GM12801 (cell line): Measurements from ENCODE around the gene RELL2.

Experiments used
- TF ChIP-seq, protein P1 (sequence below): IDR thresholded peaks from one replicate; pipeline ENCODE4 v1.5.1; 2011; ENCODE audit warnings: control low read depth; ENCODE audit not compliant: insufficient read length; ENCODE audit errors: extremely low read depth

RELL2 gene

DNA sequence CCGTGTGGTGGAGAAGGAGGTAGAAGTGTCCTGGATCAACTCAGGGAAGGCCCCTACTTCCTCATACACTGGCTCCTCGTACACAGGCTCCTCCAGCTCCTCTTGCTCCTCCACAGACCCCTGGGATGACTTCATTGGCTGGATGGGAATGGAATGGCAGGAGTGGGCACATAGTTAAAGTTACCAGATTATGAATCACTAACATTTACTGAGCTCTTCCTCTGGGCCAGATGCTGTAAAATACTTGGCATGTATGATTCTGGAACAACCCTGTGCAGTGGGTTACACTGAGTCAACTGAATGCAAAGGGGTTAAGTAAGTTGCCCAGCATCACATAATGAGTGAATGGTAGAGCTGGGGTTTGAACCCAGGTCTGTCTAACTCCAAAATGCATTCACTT is 17.5 kb downstream of the RELL2 start:
- TF ChIP-seq, protein P1, sequence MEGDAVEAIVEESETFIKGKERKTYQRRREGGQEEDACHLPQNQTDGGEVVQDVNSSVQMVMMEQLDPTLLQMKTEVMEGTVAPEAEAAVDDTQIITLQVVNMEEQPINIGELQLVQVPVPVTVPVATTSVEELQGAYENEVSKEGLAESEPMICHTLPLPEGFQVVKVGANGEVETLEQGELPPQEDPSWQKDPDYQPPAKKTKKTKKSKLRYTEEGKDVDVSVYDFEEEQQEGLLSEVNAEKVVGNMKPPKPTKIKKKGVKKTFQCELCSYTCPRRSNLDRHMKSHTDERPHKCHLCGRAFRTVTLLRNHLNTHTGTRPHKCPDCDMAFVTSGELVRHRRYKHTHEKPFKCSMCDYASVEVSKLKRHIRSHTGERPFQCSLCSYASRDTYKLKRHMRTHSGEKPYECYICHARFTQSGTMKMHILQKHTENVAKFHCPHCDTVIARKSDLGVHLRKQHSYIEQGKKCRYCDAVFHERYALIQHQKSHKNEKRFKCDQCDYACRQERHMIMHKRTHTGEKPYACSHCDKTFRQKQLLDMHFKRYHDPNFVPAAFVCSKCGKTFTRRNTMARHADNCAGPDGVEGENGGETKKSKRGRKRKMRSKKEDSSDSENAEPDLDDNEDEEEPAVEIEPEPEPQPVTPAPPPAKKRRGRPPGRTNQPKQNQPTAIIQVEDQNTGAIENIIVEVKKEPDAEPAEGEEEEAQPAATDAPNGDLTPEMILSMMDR: no peak

DNA sequence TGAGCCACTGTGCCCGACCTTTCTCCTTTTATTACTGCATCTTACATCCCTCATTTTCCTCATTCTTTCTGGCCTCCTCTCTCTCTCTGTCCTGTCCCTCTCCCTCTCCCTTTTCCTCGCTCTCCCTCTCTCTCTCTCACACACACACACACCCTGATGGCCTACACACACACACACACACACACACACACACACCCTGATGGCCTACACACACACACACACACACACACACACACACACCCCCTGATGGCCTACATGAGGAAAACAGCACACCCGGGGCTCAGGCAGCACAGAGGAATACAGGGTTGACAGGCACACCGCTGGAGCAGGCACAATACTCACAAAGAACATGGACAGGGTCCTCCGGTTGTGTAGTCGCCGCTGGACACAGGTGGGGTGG is 18.2 kb downstream of the RELL2 start:
- TF ChIP-seq, protein P1: no peak

DNA sequence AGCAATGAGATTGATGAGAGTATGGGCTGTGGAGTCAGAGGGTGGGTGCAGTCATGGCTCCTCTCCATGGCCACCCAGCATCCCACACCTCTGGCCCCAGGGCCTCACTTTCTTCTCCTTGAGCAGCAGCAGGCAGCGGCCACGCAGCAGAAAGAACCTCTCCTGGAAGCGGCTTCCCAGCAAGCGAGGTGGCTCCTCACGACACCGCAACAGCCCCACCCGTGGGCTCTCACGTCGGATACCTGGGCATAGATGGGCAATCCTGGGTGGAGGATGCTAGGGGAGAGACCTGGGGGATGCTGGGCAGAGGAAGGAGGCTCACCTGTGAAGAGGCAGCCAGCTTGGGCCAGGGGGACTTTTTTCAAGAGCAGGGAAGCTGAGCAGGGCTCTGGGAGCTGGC is 19.6 kb downstream of the RELL2 start:
- TF ChIP-seq, protein P1: no peak

GRCh38 chr5:141657404-141657803 is 20.6 kb downstream of the RELL2 start:
- TF ChIP-seq, protein P1: no peak

DNA sequence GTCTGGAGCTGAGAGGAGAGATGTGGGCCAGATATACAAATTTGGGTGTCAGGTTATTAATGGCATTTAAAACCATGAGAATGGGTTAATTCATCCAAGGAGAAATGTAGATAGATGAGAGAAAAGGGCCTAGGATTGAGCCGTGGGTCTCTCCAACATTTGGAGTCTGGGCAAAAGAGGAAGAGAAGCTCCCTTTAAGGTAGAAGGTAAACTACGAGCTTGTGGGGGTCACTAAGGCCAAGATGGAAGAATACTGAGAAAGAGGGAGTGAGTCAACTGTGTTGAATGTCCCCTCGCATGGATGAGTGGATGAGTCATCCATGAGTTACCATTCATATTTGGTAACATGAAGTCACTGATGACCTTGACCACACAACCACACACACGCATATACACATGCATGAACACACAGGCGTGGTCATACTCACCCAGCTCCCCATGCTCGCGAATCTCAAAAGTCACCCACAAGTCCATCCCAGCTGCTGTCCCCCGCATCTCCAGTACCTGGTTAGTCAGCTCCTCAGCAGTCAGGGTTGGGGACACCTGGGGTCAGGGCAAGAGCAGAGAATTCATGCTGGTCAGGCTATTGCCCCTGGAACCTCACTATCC is 21.2 kb downstream of the RELL2 start:
- TF ChIP-seq, protein P1: no peak

GRCh38 chr5:141662028-141662427 is 25.2 kb downstream of the RELL2 start:
- TF ChIP-seq, protein P1: no peak

DNA sequence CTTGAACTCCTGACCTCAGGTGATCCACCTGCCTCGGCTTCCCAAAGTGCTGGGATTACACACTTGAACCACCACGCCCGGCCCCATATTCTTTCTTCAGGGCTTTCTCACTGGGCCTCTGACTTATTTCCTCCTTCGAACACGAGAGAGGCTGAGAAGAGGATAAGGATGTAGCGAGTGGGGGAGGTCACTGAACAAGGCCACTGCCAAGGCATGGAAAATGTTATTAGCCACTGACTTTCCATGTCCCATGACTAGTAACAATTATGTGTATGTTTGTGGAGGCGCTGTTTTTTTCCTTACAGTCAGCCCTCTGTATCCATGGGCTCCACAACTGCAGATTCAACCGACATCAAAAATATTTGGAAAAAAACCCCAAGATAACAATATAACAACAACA is 26.7 kb downstream of the RELL2 start:
- TF ChIP-seq, protein P1: no peak
